HepG2 (cell line): Measurements from ENCODE around the gene NR2F1. TPM values are rescaled to one million over a fixed set of nuclear protein-coding genes. Genes with fewer than 3 reads are reported as not detected.
A peak's percentile ranks its signal among the peaks of the same experiment; 100 is the strongest.

Experiments
- ATF7-NPFF ChIP-seq: sonication (generic); formaldehyde crosslinking; IDR thresholded peaks from 2 replicates; pipeline ENCODE4 v1.8.1; 2023; ENCODE audit warnings: mild to moderate bottlenecking, low read depth, missing genetic modification reagents, moderate library complexity
- BRD4 ChIP-seq: sonication (generic); formaldehyde crosslinking; IDR thresholded peaks from 2 replicates; pipeline ENCODE4 v1.4.0; 2020; ENCODE audit warnings: missing genetic modification reagents
- ELF3 ChIP-seq: IDR thresholded peaks from 2 replicates; pipeline ENCODE4 v1.6.1; 2016; ENCODE audit warnings: missing genetic modification reagents, missing compliant biosample characterization
- GATAD1 ChIP-seq: IDR thresholded peaks from 2 replicates; pipeline ENCODE4 v1.6.1; 2016; ENCODE audit warnings: missing genetic modification reagents, missing compliant biosample characterization
- HNRNPUL1 ChIP-seq: fragments of 200-400 bp; formaldehyde crosslinking; IDR thresholded peaks from 2 replicates; pipeline ENCODE4 v1.6.1; 2017; ENCODE audit warnings: low read depth, mild to moderate bottlenecking, low read length, moderate library complexity
- KAT2B ChIP-seq: fragments of 150-350 bp; IDR thresholded peaks from 2 replicates; pipeline ENCODE4 v1.6.1; 2014; ENCODE audit warnings: low read depth, low read length, borderline replicate concordance
- MAFG ChIP-seq: sonication (generic); formaldehyde crosslinking; IDR thresholded peaks from 2 replicates; pipeline ENCODE4 v1.5.1; 2020; ENCODE audit warnings: mild to moderate bottlenecking, missing genetic modification reagents
- NAIF1 ChIP-seq: sonication (generic); formaldehyde crosslinking; IDR thresholded peaks from 2 replicates; pipeline ENCODE4 v1.5.0; 2020; ENCODE audit warnings: mild to moderate bottlenecking, missing genetic modification reagents, borderline replicate concordance
- NFE2L1 ChIP-seq: sonication (generic); formaldehyde crosslinking; IDR thresholded peaks from 2 replicates; pipeline ENCODE4 v1.4.0; 2020; ENCODE audit warnings: missing genetic modification reagents, mild to moderate bottlenecking, borderline replicate concordance
- NFKB2 ChIP-seq: sonication (generic); formaldehyde crosslinking; IDR thresholded peaks from 2 replicates; pipeline ENCODE4 v1.4.0; 2020; ENCODE audit warnings: missing genetic modification reagents, borderline replicate concordance
- SP5 ChIP-seq: IDR thresholded peaks from 2 replicates; pipeline ENCODE4 v1.6.1; 2016; ENCODE audit warnings: low read depth, borderline replicate concordance
- ZBTB7A ChIP-seq: sonication (generic); formaldehyde crosslinking; IDR thresholded peaks from 2 replicates; pipeline ENCODE4 v1.8.0; 2022; ENCODE audit warnings: mild to moderate bottlenecking, missing genetic modification reagents
- ZKSCAN5 ChIP-seq: sonication (generic); formaldehyde crosslinking; IDR thresholded peaks from 2 replicates; pipeline ENCODE4 v1.5.1; 2020; ENCODE audit warnings: mild to moderate bottlenecking, missing genetic modification reagents
- ZNF256 ChIP-seq: sonication (generic); formaldehyde crosslinking; conservative IDR thresholded peaks from 2 replicates; pipeline ENCODE4 v1.4.0; 2020; ENCODE audit warnings: missing genetic modification reagents
- ZNF550 ChIP-seq: sonication (generic); formaldehyde crosslinking; IDR thresholded peaks from 2 replicates; pipeline ENCODE4 v1.4.0; 2020; ENCODE audit warnings: mild to moderate bottlenecking, missing genetic modification reagents, borderline replicate concordance
- ZNF616 ChIP-seq: sonication (generic); formaldehyde crosslinking; IDR thresholded peaks from 2 replicates; pipeline ENCODE4 v1.5.0; 2020; ENCODE audit warnings: low read depth, mild to moderate bottlenecking, missing genetic modification reagents
- ZZZ3 ChIP-seq: sonication (generic); formaldehyde crosslinking; IDR thresholded peaks from 2 replicates; pipeline ENCODE4 v1.4.0; 2020; ENCODE audit warnings: missing genetic modification reagents, mild to moderate bottlenecking, borderline replicate concordance
- polyA plus RNA-seq, 8 experiments: library from polyadenylated mRNA; depleted of rRNA in 3 of 8; stranded (reverse) in 7 of 8; unstranded in 1 of 8; fragments of >200 nt; fragmentation: Illumina TruSeq in 4 of 8; extraction: Trizol in 4 of 8; gene quantifications; 2 replicates each; pipeline versions ENCODE4 v1.2.1 to v1.2.3, GENCODE V29; 2011 to 2016; ENCODE audit warnings: low read depth in 4 of 8, missing spikeins in 1 of 8, mixed read lengths in 1 of 8; ENCODE audit not compliant: insufficient read depth in 1 of 8
- total RNA-seq, 5 experiments: library from RNA; depleted of rRNA; stranded (reverse); fragments of >200 nt; fragmentation: Illumina TruSeq; extraction: Trizol; gene quantifications; 2 replicates each; pipeline ENCODE4 v1.2.3, GENCODE V29; 2016; ENCODE audit warnings: low read depth in 1 of 5
- TF ChIP-seq, protein P1 (sequence below): sonication (generic); formaldehyde crosslinking; IDR thresholded peaks from 2 replicates; pipeline ENCODE4 v1.5.1; 2020; ENCODE audit warnings: mild to moderate bottlenecking, missing genetic modification reagents
- TF ChIP-seq, protein P2 (sequence below): sonication (generic); formaldehyde crosslinking; IDR thresholded peaks from 2 replicates; pipeline ENCODE4 v1.5.0; 2020; ENCODE audit warnings: mild to moderate bottlenecking, missing genetic modification reagents
- TF ChIP-seq, protein P3 (sequence below): sonication (generic); formaldehyde crosslinking; IDR thresholded peaks from 2 replicates; pipeline ENCODE4 v1.4.0; 2020; ENCODE audit warnings: missing genetic modification reagents, mild to moderate bottlenecking, borderline replicate concordance

Gene NR2F1
- total and polyA plus RNA-seq, 2 of the 13 experiments (the other 11 are each of a cell fraction or from before 2014, with no cell fraction given), result 17.1 to 59.7 TPM

DNA sequence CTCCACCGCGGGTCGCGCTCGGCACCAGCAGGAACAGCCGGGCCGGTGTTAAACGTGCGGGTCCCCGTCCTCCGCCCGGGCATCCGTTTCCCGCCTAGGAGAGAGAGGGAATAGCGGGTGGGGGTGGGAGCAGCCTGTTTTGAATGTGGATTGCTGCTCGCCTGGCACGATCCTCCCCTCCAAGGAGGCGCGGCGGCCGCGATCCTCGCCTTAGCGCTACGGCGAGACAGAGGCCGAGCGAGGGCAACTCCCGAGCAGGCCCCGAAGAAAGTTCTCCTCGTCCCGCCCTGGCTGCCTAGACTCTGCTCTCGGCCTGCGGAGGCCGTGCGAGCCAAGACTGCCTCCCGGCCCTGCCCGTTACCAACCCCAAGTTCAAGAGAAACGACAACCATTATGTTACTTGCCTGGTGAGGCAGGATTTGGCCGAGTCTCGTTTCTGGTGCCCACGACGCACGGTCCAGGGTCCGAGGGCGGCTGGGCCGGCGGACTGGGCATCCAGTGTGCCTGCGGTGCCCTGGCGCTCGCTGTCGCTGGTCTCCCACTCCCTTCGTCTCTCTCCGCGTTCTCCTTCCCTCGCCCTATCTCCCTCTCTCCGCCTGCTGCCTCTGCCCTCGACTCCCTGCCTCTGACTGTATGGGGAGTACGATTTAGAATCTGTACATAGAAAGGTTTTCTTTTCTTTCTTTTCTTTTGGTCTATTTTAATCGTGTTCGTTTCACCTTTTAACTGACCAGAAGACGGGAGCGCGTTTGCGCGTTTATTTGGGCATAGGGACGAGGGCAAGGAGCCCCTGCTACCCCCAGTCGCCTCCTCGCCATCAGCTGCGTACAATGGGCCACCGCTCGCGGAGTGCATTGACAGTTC is 2.7 kb upstream of the NR2F1 start (continued):
- 0 out of 2 replicates have a peak, but pooled peaks have one; percentile 77 for TF ChIP-seq ZNF616 (CRISPR knock-in tag)
- TF ChIP-seq ZNF256, result no peak; the same call in 1 of the 2 replicates
- TF ChIP-seq KAT2B, result no peak
- TF ChIP-seq NFKB2 (CRISPR knock-in tag), result peak; percentile 45; the same call in 1 of the 2 replicates
- TF ChIP-seq ZZZ3 (CRISPR knock-in tag), result no peak
- no peak for TF ChIP-seq ZNF550 (CRISPR knock-in tag)
- no peak for TF ChIP-seq HNRNPUL1
- TF ChIP-seq ZKSCAN5 (CRISPR knock-in tag), result no peak
- 0 out of 2 replicates have a peak, but pooled peaks have one; percentile 58 for TF ChIP-seq NAIF1 (CRISPR knock-in tag)
- TF ChIP-seq, protein P1, sequence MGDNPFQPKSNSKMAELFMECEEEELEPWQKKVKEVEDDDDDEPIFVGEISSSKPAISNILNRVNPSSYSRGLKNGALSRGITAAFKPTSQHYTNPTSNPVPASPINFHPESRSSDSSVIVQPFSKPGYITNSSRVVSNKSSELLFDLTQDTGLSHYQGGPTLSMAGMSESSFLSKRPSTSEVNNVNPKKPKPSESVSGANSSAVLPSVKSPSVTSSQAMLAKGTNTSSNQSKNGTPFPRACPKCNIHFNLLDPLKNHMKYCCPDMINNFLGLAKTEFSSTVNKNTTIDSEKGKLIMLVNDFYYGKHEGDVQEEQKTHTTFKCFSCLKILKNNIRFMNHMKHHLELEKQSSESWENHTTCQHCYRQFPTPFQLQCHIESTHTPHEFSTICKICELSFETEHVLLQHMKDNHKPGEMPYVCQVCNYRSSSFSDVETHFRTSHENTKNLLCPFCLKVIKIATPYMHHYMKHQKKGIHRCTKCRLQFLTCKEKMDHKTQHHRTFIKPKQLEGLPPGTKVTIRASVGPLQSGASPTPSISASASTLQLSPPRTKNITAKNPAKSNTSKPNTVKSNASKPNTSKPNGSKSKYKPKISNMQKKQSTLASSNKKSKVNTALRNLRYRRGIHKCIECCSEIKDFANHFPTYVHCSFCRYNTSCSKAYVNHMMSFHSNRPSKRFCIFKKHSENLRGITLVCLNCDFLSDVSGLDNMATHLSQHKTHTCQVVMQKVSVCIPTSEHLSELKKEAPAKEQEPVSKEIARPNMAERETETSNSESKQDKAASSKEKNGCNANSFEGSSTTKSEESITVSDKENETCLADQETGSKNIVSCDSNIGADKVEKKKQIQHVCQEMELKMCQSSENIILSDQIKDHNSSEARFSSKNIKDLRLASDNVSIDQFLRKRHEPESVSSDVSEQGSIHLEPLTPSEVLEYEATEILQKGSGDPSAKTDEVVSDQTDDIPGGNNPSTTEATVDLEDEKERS (CRISPR knock-in tag), result no peak
- TF ChIP-seq GATAD1, result no peak
- TF ChIP-seq, protein P2, sequence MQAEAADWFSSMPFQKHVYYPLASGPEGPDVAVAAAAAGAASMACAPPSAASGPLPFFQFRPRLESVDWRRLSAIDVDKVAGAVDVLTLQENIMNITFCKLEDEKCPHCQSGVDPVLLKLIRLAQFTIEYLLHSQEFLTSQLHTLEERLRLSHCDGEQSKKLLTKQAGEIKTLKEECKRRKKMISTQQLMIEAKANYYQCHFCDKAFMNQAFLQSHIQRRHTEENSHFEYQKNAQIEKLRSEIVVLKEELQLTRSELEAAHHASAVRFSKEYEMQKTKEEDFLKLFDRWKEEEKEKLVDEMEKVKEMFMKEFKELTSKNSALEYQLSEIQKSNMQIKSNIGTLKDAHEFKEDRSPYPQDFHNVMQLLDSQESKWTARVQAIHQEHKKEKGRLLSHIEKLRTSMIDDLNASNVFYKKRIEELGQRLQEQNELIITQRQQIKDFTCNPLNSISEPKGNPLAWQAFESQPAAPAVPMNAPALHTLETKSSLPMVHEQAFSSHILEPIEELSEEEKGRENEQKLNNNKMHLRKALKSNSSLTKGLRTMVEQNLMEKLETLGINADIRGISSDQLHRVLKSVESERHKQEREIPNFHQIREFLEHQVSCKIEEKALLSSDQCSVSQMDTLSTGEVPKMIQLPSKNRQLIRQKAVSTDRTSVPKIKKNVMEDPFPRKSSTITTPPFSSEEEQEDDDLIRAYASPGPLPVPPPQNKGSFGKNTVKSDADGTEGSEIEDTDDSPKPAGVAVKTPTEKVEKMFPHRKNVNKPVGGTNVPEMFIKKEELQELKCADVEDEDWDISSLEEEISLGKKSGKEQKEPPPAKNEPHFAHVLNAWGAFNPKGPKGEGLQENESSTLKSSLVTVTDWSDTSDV, result 0 out of 2 replicates have a peak, but pooled peaks have one; percentile 26
- TF ChIP-seq ELF3, result no peak; the same call in none of the 2 replicates
- TF ChIP-seq ATF7-NPFF (CRISPR knock-in tag), result no peak
- TF ChIP-seq, protein P3, sequence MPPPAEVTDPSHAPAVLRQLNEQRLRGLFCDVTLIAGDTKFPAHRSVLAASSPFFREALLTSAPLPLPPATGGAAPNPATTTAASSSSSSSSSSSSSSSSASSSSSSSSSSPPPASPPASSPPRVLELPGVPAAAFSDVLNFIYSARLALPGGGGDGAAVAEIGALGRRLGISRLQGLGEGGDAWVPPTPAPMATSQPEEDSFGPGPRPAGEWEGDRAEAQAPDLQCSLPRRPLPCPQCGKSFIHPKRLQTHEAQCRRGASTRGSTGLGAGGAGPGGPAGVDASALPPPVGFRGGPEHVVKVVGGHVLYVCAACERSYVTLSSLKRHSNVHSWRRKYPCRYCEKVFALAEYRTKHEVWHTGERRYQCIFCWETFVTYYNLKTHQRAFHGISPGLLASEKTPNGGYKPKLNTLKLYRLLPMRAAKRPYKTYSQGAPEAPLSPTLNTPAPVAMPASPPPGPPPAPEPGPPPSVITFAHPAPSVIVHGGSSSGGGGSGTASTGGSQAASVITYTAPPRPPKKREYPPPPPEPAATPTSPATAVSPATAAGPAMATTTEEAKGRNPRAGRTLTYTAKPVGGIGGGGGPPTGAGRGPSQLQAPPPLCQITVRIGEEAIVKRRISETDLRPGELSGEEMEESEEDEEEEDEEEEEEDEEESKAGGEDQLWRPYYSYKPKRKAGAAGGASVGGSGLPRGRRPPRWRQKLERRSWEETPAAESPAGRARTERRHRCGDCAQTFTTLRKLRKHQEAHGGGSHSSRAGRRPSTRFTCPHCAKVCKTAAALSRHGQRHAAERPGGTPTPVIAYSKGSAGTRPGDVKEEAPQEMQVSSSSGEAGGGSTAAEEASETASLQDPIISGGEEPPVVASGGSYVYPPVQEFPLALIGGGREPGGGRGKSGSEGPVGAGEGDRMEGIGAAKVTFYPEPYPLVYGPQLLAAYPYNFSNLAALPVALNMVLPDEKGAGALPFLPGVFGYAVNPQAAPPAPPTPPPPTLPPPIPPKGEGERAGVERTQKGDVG (CRISPR knock-in tag), result no peak; the same call in 1 of the 2 replicates
- TF ChIP-seq BRD4 (CRISPR knock-in tag), result no peak
- TF ChIP-seq NFE2L1, result no peak
- TF ChIP-seq SP5 (CRISPR knock-in tag), result no peak
- TF ChIP-seq ZBTB7A, result no peak
- no peak for TF ChIP-seq MAFG
